GM23338 (cell line): ENCODE measurements around the gene ZNF605. TPM values are rescaled to one million over a fixed set of nuclear protein-coding genes. Genes with fewer than 3 reads are reported as not detected.

Experiments
- ATAC-seq: fragments of 200-7000 bp; cut with Tn5 transposase; 3 replicates; pipeline ENCODE4 v1.9.1; 2020
- DNase-seq: peaks from one replicate; pipeline ENCODE4 v3.0.0-alpha.2; 2015; ENCODE audit warnings: low spot score
- H2AFZ ChIP-seq: fragments of 200-600 bp; sonication (generic); 2 replicates; pipeline ENCODE4 v1.8.0; 2016; ENCODE audit warnings: antibody characterized with exemption, mild to moderate bottlenecking, moderate library complexity
- H3F3A ChIP-seq: fragments of 200-600 bp; sonication (generic); replicated peaks from 2 replicates; pipeline ENCODE4 v1.8.0; 2017; ENCODE audit warnings: antibody characterized with exemption, mixed run types, low read depth
- H3K27ac ChIP-seq: fragments of 200-600 bp; sonication (generic); 2 replicates; pipeline ENCODE4 v1.6.1; 2016; ENCODE audit warnings: low read depth
- H3K27me3 ChIP-seq: fragments of 200-600 bp; sonication (generic); 2 replicates; pipeline ENCODE4 v1.8.0; 2016; ENCODE audit warnings: mild to moderate bottlenecking, mixed run types, moderate library complexity; ENCODE audit not compliant: insufficient read depth
- H3K36me3 ChIP-seq: fragments of 200-600 bp; sonication (generic); 2 replicates; pipeline ENCODE4 v1.8.0; 2016; ENCODE audit warnings: mild to moderate bottlenecking; ENCODE audit not compliant: insufficient read depth
- H3K4me1 ChIP-seq: fragments of 200-600 bp; sonication (generic); 2 replicates; pipeline ENCODE4 v1.8.0; 2016; ENCODE audit warnings: mild to moderate bottlenecking, moderate library complexity; ENCODE audit not compliant: insufficient read depth
- H3K4me2 ChIP-seq: fragments of 200-600 bp; sonication (generic); 2 replicates; pipeline ENCODE4 v1.7.1; 2017; ENCODE audit warnings: mixed run types
- H3K4me3 ChIP-seq: fragments of 200-600 bp; sonication (generic); 2 replicates; pipeline ENCODE4 v1.6.1; 2016; ENCODE audit warnings: mixed run types
- H3K79me2 ChIP-seq: fragments of 200-600 bp; sonication (generic); replicated peaks from 2 replicates; pipeline ENCODE4 v1.8.0; 2017; ENCODE audit warnings: mild to moderate bottlenecking; ENCODE audit not compliant: insufficient read depth
- H3K9me2 ChIP-seq: fragments of 200-600 bp; sonication (generic); 2 replicates; pipeline ENCODE4 v1.8.0; 2017; ENCODE audit not compliant: insufficient read depth
- H4K20me1 ChIP-seq: fragments of 200-600 bp; sonication (generic); replicated peaks from 2 replicates; pipeline ENCODE4 v1.8.0; 2017; ENCODE audit warnings: mild to moderate bottlenecking; ENCODE audit not compliant: insufficient read depth
- H3K27ac Mint-ChIP-seq: 2 replicates; pipeline ENCODE4 v1.8.0; 2020; ENCODE audit warnings: inconsistent platforms, mild to moderate bottlenecking, moderate library complexity, mixed read lengths
- H3K27me3 Mint-ChIP-seq: 3 replicates; pipeline ENCODE4 v1.8.0; 2022; ENCODE audit warnings: low read depth, mild to moderate bottlenecking, moderate library complexity, mixed read lengths, inconsistent platforms; ENCODE audit not compliant: insufficient read depth, poor library complexity
- H3K36me3 Mint-ChIP-seq: 3 replicates; pipeline ENCODE4 v1.8.0; 2021; ENCODE audit warnings: low read depth, mild to moderate bottlenecking, inconsistent platforms, moderate library complexity, mixed read lengths
- H3K4me1 Mint-ChIP-seq: 3 replicates; pipeline ENCODE4 v1.8.0; 2020; ENCODE audit warnings: mild to moderate bottlenecking, inconsistent platforms, mixed read lengths
- H3K4me3 Mint-ChIP-seq: 3 replicates; pipeline ENCODE4 v1.8.0; 2021; ENCODE audit warnings: moderate library complexity, mild to moderate bottlenecking, inconsistent platforms, mixed read lengths
- H3K9me3 Mint-ChIP-seq: 3 replicates; pipeline ENCODE4 v1.8.0; 2020; ENCODE audit warnings: moderate library complexity, mild to moderate bottlenecking, inconsistent platforms, mixed read lengths
- CREB1 ChIP-seq: fragments of 250-450 bp; sonication (Bioruptor Pico); IDR thresholded peaks from 2 replicates; pipeline ENCODE4 v1.5.0; 2020; ENCODE audit warnings: low read depth, mild to moderate bottlenecking, moderate library complexity
- EZH2 ChIP-seq: fragments of 200-600 bp; sonication (generic); IDR thresholded peaks from one replicate; pipeline ENCODE4 v1.8.0; 2017; ENCODE audit warnings: antibody characterized with exemption, mild to moderate bottlenecking, low read depth; ENCODE audit not compliant: unreplicated experiment
- EZH2phosphoT487 ChIP-seq: fragments of 200-600 bp; sonication (generic); IDR thresholded peaks from one replicate; pipeline ENCODE4 v1.8.1; 2018; ENCODE audit warnings: antibody characterized with exemption; ENCODE audit not compliant: unreplicated experiment
- JUNB ChIP-seq: IDR thresholded peaks from one replicate; pipeline ENCODE4 v1.6.1; 2016; ENCODE audit warnings: antibody characterized with exemption; ENCODE audit not compliant: unreplicated experiment
- NANOG ChIP-seq: IDR thresholded peaks from 2 replicates; pipeline ENCODE4 v1.6.1; 2016; ENCODE audit warnings: antibody characterized with exemption, borderline replicate concordance
- POLR2AphosphoS5 ChIP-seq: IDR thresholded peaks from 2 replicates; pipeline ENCODE4 v1.6.1; 2016; ENCODE audit warnings: antibody characterized with exemption, low read depth
- STAT1 ChIP-seq: IDR thresholded peaks from one replicate; pipeline ENCODE4 v1.6.1; 2016; ENCODE audit warnings: antibody characterized with exemption; ENCODE audit not compliant: unreplicated experiment
- ZNF114 ChIP-seq: fragments of 250-450 bp; sonication (Bioruptor Pico); IDR thresholded peaks from 2 replicates; pipeline ENCODE4 v1.5.0; 2020; ENCODE audit warnings: mild to moderate bottlenecking, moderate library complexity
- ZNF331 ChIP-seq: fragments of 250-450 bp; sonication (Bioruptor Pico); IDR thresholded peaks from 2 replicates; pipeline ENCODE4 v1.5.0; 2020; ENCODE audit warnings: low read depth, mild to moderate bottlenecking, moderate library complexity
- polyA plus RNA-seq: library from polyadenylated mRNA; unstranded; fragments of >200 nt; fragmentation: Nextera tagmentation; extraction: Ambion mirVana; gene quantifications from 2 replicates; pipeline ENCODE4 v1.2.1, GENCODE V29; 2016
- total RNA-seq: library from RNA; depleted of rRNA; stranded (reverse); fragments of >200 nt; shearing (Covaris generic); gene quantifications from 2 replicates; pipeline ENCODE4 v1.2.3, GENCODE V29; 2014
- TF ChIP-seq, protein P1 (sequence below): IDR thresholded peaks from 2 replicates; pipeline ENCODE4 v1.6.1; 2016; ENCODE audit warnings: antibody characterized with exemption
- TF ChIP-seq, protein P2 (sequence below): IDR thresholded peaks from one replicate; pipeline ENCODE4 v1.6.1; 2018; ENCODE audit warnings: antibody characterized with exemption; ENCODE audit not compliant: unreplicated experiment
- TF ChIP-seq, protein P3 (sequence below), 2 experiments: fragments of 200-600 bp in 1 of 2; sonication (generic) in 1 of 2; conservative IDR thresholded peaks; 2 replicates each; pipeline versions ENCODE4 v1.5.1 to v1.6.1; 2016 to 2017; ENCODE audit warnings: antibody characterized with exemption in 2 of 2, low read depth in 2 of 2, mild to moderate bottlenecking in 2 of 2, moderate library complexity in 1 of 2
- TF ChIP-seq, protein P4 (sequence below): fragments of 250-450 bp; sonication (Bioruptor Pico); IDR thresholded peaks from 2 replicates; pipeline ENCODE4 v1.5.0; 2020; ENCODE audit warnings: mild to moderate bottlenecking, moderate library complexity

Gene ZNF605
- total and polyA plus RNA-seq, 2 experiments from 2014 or later: 13.5 to 17.1 TPM

- no peak overlapping the region for H2AFZ ChIP-seq
- DNase-seq (no peak), ATAC-seq (no peak)
- H3K9me2 ChIP-seq: no peaks in the 10 kb centered on the region
- no peak overlapping the region for H3K4me3 Mint-ChIP-seq
- H3K4me3 ChIP-seq: no peak overlapping the region
- H3K27ac ChIP-seq: no peak overlapping the region
- H3K4me1 Mint-ChIP-seq: no peaks in the 10 kb centered on the region; the same call in 2 of the 3 replicates
- H3K27ac Mint-ChIP-seq: no peak overlapping the region
- H3K79me2 ChIP-seq: no peaks in the 10 kb centered on the region
- TF ChIP-seq CREB1 (no peak), STAT1 (no peak), ZNF331 (CRISPR knock-in tag) (no peak), POLR2AphosphoS5 (no peak), EZH2 (no peak), JUNB (no peak), NANOG (no peak), EZH2phosphoT487 (no peak), ZNF114 (CRISPR knock-in tag) (no peak)
- TF ChIP-seq, protein P1, sequence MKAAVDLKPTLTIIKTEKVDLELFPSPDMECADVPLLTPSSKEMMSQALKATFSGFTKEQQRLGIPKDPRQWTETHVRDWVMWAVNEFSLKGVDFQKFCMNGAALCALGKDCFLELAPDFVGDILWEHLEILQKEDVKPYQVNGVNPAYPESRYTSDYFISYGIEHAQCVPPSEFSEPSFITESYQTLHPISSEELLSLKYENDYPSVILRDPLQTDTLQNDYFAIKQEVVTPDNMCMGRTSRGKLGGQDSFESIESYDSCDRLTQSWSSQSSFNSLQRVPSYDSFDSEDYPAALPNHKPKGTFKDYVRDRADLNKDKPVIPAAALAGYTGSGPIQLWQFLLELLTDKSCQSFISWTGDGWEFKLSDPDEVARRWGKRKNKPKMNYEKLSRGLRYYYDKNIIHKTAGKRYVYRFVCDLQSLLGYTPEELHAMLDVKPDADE: no peak
- TF ChIP-seq, protein P2, sequence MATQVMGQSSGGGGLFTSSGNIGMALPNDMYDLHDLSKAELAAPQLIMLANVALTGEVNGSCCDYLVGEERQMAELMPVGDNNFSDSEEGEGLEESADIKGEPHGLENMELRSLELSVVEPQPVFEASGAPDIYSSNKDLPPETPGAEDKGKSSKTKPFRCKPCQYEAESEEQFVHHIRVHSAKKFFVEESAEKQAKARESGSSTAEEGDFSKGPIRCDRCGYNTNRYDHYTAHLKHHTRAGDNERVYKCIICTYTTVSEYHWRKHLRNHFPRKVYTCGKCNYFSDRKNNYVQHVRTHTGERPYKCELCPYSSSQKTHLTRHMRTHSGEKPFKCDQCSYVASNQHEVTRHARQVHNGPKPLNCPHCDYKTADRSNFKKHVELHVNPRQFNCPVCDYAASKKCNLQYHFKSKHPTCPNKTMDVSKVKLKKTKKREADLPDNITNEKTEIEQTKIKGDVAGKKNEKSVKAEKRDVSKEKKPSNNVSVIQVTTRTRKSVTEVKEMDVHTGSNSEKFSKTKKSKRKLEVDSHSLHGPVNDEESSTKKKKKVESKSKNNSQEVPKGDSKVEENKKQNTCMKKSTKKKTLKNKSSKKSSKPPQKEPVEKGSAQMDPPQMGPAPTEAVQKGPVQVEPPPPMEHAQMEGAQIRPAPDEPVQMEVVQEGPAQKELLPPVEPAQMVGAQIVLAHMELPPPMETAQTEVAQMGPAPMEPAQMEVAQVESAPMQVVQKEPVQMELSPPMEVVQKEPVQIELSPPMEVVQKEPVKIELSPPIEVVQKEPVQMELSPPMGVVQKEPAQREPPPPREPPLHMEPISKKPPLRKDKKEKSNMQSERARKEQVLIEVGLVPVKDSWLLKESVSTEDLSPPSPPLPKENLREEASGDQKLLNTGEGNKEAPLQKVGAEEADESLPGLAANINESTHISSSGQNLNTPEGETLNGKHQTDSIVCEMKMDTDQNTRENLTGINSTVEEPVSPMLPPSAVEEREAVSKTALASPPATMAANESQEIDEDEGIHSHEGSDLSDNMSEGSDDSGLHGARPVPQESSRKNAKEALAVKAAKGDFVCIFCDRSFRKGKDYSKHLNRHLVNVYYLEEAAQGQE: no peak
- TF ChIP-seq, protein P3, sequence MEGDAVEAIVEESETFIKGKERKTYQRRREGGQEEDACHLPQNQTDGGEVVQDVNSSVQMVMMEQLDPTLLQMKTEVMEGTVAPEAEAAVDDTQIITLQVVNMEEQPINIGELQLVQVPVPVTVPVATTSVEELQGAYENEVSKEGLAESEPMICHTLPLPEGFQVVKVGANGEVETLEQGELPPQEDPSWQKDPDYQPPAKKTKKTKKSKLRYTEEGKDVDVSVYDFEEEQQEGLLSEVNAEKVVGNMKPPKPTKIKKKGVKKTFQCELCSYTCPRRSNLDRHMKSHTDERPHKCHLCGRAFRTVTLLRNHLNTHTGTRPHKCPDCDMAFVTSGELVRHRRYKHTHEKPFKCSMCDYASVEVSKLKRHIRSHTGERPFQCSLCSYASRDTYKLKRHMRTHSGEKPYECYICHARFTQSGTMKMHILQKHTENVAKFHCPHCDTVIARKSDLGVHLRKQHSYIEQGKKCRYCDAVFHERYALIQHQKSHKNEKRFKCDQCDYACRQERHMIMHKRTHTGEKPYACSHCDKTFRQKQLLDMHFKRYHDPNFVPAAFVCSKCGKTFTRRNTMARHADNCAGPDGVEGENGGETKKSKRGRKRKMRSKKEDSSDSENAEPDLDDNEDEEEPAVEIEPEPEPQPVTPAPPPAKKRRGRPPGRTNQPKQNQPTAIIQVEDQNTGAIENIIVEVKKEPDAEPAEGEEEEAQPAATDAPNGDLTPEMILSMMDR (conservative IDR thresholded peaks at IDR 0.05; ENCODE audit: low read depth in 2 of 2): no peak
- TF ChIP-seq, protein P4, sequence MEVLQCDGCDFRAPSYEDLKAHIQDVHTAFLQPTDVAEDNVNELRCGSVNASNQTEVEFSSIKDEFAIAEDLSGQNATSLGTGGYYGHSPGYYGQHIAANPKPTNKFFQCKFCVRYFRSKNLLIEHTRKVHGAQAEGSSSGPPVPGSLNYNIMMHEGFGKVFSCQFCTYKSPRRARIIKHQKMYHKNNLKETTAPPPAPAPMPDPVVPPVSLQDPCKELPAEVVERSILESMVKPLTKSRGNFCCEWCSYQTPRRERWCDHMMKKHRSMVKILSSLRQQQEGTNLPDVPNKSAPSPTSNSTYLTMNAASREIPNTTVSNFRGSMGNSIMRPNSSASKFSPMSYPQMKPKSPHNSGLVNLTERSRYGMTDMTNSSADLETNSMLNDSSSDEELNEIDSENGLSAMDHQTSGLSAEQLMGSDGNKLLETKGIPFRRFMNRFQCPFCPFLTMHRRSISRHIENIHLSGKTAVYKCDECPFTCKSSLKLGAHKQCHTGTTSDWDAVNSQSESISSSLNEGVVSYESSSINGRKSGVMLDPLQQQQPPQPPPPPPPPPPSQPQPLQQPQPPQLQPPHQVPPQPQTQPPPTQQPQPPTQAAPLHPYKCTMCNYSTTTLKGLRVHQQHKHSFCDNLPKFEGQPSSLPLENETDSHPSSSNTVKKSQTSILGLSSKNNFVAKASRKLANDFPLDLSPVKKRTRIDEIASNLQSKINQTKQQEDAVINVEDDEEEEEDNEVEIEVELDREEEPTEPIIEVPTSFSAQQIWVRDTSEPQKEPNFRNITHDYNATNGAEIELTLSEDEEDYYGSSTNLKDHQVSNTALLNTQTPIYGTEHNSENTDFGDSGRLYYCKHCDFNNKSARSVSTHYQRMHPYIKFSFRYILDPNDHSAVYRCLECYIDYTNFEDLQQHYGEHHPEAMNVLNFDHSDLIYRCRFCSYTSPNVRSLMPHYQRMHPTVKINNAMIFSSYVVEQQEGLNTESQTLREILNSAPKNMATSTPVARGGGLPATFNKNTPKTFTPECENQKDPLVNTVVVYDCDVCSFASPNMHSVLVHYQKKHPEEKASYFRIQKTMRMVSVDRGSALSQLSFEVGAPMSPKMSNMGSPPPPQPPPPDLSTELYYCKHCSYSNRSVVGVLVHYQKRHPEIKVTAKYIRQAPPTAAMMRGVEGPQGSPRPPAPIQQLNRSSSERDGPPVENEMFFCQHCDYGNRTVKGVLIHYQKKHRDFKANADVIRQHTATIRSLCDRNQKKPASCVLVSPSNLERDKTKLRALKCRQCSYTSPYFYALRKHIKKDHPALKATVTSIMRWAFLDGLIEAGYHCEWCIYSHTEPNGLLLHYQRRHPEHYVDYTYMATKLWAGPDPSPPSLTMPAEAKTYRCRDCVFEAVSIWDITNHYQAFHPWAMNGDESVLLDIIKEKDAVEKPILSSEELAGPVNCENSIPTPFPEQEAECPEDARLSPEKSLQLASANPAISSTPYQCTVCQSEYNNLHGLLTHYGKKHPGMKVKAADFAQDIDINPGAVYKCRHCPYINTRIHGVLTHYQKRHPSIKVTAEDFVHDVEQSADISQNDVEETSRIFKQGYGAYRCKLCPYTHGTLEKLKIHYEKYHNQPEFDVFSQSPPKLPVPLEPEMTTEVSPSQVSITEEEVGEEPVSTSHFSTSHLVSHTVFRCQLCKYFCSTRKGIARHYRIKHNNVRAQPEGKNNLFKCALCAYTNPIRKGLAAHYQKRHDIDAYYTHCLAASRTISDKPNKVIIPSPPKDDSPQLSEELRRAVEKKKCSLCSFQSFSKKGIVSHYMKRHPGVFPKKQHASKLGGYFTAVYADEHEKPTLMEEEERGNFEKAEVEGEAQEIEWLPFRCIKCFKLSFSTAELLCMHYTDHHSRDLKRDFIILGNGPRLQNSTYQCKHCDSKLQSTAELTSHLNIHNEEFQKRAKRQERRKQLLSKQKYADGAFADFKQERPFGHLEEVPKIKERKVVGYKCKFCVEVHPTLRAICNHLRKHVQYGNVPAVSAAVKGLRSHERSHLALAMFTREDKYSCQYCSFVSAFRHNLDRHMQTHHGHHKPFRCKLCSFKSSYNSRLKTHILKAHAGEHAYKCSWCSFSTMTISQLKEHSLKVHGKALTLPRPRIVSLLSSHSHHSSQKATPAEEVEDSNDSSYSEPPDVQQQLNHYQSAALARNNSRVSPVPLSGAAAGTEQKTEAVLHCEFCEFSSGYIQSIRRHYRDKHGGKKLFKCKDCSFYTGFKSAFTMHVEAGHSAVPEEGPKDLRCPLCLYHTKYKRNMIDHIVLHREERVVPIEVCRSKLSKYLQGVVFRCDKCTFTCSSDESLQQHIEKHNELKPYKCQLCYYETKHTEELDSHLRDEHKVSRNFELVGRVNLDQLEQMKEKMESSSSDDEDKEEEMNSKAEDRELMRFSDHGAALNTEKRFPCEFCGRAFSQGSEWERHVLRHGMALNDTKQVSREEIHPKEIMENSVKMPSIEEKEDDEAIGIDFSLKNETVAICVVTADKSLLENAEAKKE (CRISPR knock-in tag): no peak
- no peaks in the 10 kb centered on the region for H4K20me1 ChIP-seq
- no peaks in the 10 kb centered on the region for H3K36me3 ChIP-seq
- H3K9me3 Mint-ChIP-seq: peaks cover 85% of the 10 kb centered on the region
- H3F3A ChIP-seq: no peaks in the 10 kb centered on the region
- no peak overlapping the region for H3K4me2 ChIP-seq
- H3K27me3 ChIP-seq: no peaks in the 10 kb centered on the region
- peaks cover 2% of the 10 kb centered on the region for H3K27me3 Mint-ChIP-seq
- no peaks in the 10 kb centered on the region for H3K4me1 ChIP-seq
- peaks cover 55% of the 10 kb centered on the region for H3K36me3 Mint-ChIP-seq
Observed at GRCh38 chr12:132965796-132966195, 9.7 kb upstream of the ZNF605 start.
